EH (cell line): ENCODE data around the gene RIIAD1.
"Not testable (repeated sequence)": the region's sequence is repeated elsewhere in the genome, so short reads cannot be mapped to it uniquely, and the experiment has no call there.

Experiments used
- DNase-seq: peaks from one replicate; pipeline ENCODE4 v3.0.0-alpha.2; 2015; ENCODE audit warnings: low read depth

The RIIAD1 gene

DNA sequence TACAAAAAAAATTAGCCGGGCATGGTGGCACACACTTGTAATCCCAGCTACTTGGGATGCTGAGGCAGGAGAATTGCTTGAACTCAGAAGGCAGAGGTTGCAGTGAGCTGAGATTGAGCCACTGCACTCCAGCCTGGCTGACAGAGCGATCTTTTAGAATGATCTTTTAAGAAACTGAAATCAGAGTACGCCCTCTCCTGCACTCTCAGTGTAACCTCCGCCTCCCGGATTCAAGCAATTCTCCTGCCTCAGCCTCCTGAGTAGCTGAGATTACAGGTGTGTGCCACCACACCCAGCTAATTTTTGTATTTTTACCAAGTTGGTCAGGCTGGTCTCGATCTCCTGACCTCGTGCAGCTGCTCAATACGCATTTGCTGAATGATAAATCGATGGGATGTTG lies 12.7 kb downstream of the RIIAD1 start:
- not testable (repeated sequence) for DNase-seq

DNA sequence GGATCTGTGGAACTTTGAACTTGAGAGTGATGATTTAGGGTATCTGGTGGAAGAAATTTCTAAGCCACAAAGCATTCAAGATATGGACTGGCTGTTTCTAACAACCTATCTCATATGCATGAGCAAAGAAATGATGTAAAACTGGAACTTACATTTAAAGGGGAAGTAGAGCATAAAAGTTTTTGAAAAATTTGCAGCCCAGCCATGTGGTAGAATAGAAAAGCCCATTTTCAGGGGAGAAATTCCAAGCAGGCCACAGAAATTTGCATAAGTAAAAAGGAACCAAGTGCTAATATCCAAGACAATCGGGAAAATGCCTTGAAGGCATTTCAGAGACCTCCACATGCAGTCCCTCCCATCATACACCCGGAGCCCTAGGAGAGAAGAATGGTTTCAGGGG lies 15.7 kb downstream of the RIIAD1 start:
- DNase-seq, result no peak

DNA sequence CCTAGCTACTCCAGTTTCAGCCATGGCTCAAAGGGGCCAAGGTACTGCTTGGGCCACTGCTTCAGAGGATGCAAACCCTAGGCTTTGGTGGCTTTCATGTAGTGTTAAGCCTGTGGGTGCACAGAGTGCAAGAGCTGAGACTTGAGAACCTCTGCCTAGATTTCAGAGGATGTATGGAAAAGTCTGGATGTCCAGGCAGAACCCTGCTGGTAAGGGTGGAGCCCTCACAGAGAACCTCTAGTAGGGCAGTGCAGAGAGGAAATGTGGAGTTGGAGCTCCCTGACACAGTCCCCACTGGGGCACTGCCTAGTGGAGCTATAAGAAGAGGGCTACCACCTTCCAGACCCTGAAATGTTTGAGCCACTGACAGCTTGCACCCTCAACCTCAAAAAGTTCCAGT lies 16.2 kb downstream of the RIIAD1 start:
- DNase-seq, result no peak

DNA sequence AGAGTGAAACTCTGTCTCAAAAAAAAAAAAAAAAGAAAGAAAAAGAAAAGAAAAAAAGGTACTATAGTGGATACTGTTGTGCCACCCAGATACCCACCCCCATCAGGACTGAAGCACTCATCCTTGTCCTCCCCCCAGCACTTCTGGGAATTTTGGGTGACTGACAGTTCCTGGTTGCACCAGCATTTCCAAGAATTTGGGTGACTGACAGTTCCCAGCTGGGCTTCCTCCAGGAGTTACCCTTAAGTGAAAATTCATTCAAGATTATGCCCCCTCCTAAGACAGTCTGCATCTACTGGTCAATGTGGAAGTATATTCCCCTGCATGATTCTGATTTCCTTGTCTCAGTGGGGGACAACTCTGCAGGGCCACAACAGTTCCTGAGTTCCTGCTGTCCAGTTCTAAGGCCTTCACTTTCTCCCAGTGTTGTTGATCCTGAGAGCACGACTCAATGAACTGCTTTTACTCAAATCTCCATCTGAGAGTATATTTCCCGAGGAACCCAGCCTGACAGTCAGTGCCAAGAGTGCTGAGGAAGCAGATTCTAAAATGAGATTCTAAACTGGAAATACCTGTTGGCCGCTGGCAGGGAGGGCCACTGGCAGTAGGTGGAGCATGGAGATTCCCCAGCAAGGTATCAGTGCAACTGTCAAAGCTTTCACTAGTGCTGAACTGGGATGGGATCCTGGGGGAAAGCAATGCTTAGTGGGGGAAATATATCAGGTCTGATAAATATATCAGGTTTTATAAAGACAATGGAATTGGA lies 18.5 kb downstream of the RIIAD1 start:
- DNase-seq, result no peak

DNA sequence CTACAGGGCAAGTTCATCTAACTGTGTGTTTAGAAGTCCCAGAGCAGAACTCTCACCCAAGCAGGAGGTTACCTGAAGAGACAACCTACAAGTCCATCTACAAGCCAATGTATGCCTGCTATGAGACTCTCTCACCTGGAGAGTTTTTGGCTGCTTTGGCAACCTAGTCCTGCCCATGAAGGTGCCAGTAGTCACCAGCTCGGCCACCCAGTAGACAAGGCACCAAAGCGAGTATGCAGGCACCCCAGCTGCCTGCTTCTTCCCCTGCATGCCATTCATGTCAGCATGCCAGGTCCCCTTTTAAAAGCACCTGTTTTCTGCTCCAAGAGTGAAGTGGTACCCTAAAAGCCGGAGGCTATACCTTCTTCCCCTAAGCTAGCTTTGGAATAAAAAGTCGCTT lies 20.2 kb downstream of the RIIAD1 start:
- DNase-seq, result no peak

DNA sequence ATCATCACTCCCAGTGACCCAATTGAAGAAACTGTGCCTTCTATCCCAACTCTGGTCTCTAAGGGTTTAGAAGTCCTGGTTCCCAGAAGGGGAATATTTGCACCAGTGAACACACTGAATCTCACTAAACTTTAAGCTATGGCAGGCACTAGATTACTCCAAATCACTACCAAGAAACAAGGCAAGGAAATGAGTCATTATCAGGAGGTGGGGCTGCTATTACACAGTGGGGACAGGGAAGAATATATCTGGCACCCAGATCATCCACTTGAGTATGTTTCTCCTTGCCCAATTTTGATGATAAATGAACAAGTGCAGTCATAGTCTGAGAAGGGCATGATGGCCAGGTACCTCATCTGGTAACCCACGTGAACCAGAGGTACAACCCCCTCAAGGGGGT lies 35.0 kb downstream of the RIIAD1 start:
- peak; percentile 51 for DNase-seq

DNA sequence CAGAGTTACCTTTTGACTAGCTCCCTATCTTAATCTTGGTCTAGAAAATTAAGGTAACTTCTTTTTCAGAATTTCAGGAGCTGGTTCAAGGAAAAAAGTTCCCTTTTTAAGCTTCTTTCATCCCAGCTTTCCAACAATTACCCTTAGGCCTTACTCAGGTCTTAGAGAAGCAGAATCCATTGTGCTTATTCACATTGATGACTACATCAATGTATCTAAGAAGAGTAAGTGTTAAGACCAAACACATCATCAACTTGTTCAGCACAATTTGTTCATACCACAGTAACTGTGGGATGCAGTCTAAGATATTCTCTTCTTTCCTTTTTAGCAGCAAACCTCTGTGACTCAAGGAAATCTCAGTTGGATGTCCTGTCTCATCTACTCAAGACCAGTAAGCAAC lies 37.9 kb downstream of the RIIAD1 start:
- no peak for DNase-seq

DNA sequence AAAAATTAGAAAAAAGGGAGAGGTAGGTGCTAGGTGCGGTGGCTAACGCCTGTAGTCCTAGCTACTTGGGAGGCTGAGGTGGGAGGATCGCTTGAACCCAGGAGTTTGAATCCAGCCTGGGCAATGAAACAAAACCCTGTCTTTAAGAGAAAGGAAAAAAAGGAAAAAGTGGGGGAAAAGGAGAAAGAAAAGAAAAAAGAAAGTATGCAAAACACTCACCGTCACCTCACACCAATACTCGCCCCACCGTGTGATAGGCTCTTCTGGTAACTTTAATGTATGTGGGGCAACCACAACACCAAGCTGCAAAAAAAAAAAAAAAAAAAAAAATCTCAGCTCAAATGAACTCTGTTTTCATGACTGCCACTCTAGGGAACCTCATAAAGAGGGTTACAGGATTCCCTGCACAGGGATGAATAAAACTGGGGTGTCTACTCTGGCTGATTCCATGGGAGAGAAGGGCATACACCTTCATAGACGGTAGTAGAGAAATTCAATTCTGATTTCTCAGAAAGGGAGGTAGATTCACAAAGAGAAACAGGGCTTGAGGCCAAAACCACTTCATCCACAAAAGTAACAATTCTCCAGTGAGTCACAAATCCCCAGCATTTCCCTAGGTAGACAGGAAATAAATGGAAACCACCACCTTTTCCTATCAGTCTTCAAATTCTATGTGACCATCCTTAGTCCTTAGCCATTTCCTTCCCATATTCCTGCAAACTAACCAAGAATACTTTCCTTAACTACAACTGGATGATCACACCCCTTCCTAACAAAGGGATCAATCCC lies 39.5 kb downstream of the RIIAD1 start:
- DNase-seq, result no peak

DNA sequence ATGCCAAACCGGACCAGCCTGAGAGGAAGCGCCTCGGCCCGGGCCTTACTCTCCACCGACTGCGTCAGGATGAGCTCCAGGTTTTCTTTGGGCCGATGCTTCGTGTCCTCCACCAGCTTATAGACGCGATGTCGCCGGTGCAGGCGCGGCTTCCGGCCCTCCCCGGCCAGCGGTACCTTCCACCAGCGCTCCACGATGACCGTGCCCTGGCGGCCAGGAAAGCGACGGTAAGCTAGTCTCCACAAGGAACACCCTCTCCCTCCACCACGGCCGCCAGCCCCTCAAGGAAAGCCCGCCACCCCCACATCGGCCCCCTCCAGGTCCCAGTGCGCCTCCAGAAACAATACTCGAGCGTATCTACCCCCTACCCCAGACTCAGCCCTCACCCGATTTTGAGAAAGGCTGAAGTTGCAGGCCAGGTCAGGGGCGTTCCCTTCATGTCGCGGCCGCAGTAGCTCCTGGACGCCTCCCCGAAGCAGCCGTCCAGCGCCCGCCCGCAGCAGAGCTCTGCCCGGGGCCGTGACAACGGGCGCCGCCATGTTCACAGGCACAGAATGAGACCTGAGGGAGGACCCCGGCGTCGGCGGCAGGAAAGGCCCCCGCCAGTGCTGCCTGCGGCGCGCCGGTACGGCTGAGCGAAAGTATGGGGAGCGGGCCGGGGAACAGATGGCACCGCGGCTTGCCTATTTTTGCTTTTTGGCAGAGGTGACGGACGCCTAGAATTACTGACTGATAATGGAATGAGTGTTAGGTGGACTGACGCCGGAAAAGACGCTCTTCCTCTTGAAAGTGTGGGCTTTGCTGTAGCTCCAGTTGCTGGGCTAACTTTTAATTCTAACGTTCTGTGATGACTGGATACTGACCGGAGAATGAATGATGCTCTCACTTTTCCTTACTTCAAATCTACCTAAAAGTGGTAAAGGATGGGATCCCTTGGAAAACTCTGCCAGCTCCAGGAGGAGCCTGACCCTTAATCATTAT lies 41.9 kb downstream of the RIIAD1 start, which contains the start of gene MRPL9:
TSS of gene MRPL9 (minus strand) at position 556 of the 981 bp plus-strand sequence. CDS start at position 539, 17 bp downstream.
- peak; percentile 84 for DNase-seq

DNA sequence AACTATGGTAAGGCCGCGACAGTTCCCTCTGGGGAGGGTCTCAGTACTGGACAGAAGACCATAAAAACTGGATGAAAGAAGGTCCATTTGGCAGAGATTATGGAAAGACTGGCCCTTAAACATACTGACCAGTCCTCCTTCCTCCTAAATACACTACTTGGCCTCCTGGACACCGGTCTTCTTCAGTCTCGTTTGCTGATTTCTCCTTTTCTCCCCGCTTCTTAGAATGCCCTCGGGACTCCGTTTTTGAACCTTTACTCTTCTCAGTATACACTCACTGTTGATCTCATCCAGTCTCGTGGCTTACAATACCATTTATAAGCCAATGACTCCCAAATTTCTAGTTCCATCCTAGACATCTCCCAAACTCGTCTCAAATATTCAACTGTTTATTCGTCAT lies 42.7 kb downstream of the RIIAD1 start:
- peak; percentile 4 for DNase-seq

DNA sequence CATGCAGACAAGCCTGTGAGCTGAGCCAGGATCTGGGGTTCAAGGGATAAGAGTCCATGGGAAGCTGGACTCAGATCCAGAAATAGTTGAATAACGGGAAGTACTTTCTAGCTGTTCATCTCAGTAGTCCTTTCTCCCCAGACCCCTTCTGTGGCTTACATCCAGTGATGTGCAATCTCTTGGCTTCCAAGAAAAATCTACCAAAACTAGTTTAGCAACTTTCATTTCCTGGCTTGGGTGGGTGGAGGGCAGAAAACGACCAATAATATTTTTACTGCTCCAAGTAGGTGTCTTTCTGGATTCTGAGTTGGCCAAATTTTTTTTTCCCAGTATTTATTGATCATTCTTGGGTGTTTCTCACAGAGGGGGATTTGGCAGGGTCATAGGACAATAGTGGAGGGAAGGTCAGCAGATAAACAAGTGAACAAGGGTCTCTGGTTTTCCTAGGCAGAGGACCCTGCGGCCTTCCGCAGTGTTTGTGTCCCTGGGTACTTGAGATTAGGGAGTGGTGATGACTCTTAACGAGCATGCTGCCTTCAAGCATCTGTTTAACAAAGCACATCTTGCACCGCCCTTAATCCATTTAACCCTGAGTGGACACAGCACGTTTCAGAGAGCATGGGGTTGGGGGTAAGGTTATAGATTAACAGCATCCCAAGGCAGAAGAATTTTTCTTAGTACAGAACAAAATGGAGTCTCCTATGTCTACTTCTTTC lies 47.2 kb downstream of the RIIAD1 start:
- not testable (repeated sequence) for DNase-seq

DNA sequence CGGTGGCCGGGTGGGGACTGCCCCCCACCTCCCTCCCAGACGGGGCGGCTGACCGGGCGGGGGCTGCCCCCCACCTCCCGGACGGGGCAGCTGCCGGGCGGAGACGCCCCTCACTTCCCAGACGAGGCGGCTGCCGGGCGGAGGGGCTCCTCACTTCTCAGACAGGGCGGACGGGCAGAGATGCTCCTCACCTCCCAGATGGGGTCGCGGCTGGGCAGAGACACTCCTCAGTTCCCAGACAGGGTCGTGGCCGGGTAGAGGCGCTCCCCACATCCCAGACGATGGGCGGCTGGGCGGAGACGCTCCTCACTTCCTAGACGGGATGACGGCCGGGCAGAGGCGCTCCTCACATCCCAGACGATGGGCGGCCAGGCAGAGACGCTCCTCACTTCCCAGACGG lies 47.9 kb downstream of the RIIAD1 start:
- not testable (repeated sequence) for DNase-seq

DNA sequence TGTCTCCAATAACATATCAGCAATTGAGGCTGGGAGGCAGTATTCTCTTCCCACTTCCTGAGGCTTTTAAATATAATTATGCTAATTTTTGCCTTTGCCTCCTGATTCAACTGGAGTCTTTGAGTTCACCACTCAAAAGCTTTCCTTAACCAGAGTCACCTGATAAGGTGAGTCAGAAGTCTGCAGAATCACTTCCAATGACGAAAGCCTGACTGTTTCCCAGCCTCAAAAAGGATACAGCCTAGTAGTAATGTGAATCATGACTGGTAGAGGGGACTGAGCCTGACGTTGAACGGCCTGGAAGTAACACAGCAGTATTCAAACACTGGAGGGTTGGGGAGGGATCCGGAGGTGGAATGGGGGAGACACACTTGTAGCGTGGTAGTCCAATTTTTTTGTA lies 52.4 kb downstream of the RIIAD1 start:
- DNase-seq, result peak; percentile 24

DNA sequence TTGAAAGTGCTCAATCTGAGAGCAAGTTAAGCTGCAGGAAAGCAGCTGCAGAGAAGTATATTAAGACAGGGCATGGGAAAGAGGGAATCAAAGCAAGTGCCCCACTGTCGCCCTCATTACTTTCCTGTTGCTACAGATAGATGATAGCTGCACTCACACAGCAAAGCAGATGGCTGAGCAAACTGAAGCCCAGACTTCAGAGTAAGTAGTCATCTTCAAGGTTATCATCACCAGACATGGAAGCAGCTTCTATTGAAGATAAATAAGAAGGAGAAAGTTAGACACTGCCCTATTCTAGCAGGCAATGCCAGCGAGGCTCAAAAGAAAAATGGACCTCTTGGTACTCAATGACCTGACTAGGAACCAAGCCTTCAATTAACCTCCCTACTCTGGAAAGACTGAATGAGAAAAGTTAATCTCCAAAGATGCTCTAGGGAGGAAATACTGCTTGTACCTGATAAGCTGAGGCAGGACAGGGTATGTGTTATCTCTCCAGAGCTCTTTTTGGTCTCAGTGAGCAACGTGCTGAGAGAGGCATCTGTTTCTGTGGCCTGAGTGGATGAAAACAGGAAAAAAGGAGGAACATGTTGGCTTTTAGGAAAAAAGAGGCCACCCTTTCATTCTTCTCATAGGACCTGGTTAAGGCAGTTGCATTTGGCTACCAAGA lies 53.1 kb downstream of the RIIAD1 start:
- no peak for DNase-seq

DNA sequence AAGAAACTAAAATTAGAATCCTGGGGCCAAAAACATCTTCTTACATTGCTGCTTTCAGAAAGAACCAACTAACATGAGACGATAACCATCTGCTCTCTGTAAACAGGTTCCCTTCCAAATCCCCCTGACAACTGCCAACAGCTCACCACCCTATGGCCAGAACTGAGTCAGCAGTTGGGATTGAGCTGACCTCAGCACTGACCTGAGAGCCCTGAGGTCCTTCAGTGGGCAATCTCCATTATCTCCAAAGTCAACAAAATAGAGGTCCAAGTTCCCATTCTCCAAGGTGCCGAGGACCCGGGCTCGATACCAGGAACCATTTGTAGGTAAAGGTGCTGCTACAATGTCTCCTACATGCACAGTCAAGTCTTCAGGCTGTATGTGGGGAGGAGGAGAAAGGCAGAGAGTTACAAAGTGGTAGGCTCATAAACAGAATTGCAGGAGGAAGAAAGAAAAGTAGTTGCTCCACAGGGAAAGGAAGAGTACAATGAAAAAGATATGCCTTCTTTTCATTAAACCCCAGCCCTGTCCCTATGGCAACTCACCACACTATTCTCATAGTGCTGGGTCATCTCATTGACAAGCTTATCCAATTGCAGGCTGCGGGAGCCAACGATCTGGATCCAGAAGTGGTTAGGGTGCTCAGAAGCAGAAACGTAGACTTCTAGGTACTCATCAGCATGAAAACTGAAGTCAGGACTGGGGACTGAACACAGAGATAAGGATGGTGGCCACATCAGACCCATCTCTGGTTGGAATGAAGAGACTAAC lies 54.8 kb downstream of the RIIAD1 start:
- no peak for DNase-seq

DNA sequence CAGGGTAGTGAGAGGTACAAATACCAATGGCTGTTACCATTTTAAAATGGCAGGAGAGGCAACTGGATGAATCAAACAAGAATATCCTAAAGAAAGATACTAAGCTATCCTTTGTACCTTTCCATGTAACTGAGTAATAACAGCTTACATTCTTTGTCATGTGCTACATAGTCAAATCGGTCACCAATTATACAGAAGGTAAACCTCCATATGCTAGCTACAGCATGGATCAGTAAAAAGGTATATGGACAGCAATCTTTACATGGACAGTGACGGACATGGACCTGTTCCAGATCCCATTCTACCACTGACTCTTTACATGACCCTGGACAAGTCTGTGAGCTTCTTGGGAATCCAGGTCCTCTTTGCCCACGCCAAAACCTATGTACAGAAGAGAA lies 55.3 kb downstream of the RIIAD1 start:
- no peak for DNase-seq

DNA sequence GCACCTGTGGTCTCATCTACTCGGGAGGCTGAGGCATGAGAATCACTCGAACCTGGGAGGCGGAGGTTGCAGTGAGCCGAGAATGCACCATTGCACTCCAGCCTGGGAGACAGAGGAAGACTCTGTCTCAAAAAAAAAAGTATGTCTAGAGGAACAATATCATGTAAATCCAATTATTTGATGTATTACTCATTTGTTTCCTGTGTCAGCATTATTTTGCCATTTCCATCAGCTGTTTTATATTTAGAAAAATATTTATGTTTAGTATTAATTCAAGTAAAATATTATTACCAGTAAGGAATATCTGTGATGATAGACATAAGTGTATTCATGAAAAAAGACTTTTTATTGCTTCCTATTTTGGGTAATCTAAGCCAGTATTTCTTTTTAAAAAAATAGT lies 56.0 kb downstream of the RIIAD1 start:
- no peak for DNase-seq
